Stimulated activated CD4-positive, alpha-beta T cell treated with anti-CD3 and anti-CD28 coated beads, Interleukin-4, amount 100 ng/mL, for 1 hour (primary cell): ENCODE results near the gene SMIM38.

Source experiments
- DNase-seq: peaks from one replicate; pipeline ENCODE4 v3.0.0-alpha.2; 2020

SMIM38 gene

GRCh38 chr11:69189059-69189458 lies 33.3 kb downstream of the SMIM38 start:
- no peak for DNase-seq

- DNase-seq, result no peak
These were observed 35.2 kb downstream of the SMIM38 start for GRCh38 chr11:69190796-69191536.

GRCh38 chr11:69192301-69192721 lies 36.6 kb downstream of the SMIM38 start:
- no peak for DNase-seq

GRCh38 chr11:69193151-69193550 lies 37.4 kb downstream of the SMIM38 start:
- DNase-seq, result no peak

- no peak for DNase-seq
These were observed 37.9 kb downstream of the SMIM38 start for GRCh38 chr11:69193629-69194028.

GRCh38 chr11:69194396-69194795 lies 38.7 kb downstream of the SMIM38 start:
- no peak for DNase-seq

- no peak for DNase-seq
These were observed 39.2 kb downstream of the SMIM38 start for GRCh38 chr11:69194956-69195355.

- no peak for DNase-seq
These were observed 40.4 kb downstream of the SMIM38 start for GRCh38 chr11:69195824-69196782.

GRCh38 chr11:69196783-69197169 lies 41.0 kb downstream of the SMIM38 start:
- DNase-seq, result no peak

- DNase-seq, result no peak
These were observed 43.3 kb downstream of the SMIM38 start for GRCh38 chr11:69198891-69199582.

- DNase-seq, result no peak
These were observed 44.0 kb downstream of the SMIM38 start for GRCh38 chr11:69199583-69200315.

- no peak for DNase-seq
These were observed 44.8 kb downstream of the SMIM38 start for GRCh38 chr11:69200331-69201065.

GRCh38 chr11:69201066-69201365 lies 45.3 kb downstream of the SMIM38 start:
- DNase-seq, result no peak

GRCh38 chr11:69201764-69202370 lies 46.1 kb downstream of the SMIM38 start:
- no peak for DNase-seq

- no peak for DNase-seq
These were observed 46.9 kb downstream of the SMIM38 start for GRCh38 chr11:69202511-69203221.

GRCh38 chr11:69203381-69203780 lies 47.6 kb downstream of the SMIM38 start:
- DNase-seq, result no peak

GRCh38 chr11:69203901-69204245 lies 48.1 kb downstream of the SMIM38 start:
- no peak for DNase-seq

GRCh38 chr11:69204246-69204940 lies 48.7 kb downstream of the SMIM38 start:
- DNase-seq, result no peak

GRCh38 chr11:69204941-69205742 lies 49.4 kb downstream of the SMIM38 start:
- no peak for DNase-seq
